Measurements from ENCODE around the gene MAST2. TPM values are rescaled to one million over a fixed set of nuclear protein-coding genes. Genes with fewer than 3 reads are reported as not detected.
"Not testable (repeated sequence)": the region's sequence is repeated elsewhere in the genome, so short reads cannot be mapped to it uniquely, and the experiment has no call there.

MAST2 gene
- total RNA-seq, 2 donors from 2014 or later, result 44.5 to 52.1 TPM

GRCh38 chr1:45957684-45958083 lies 154.3 kb downstream of the MAST2 start:
- Histone ChIP-seq H3K27ac (no peak overlapping the region), H3K4me3 (no peak overlapping the region), H3K9me3 (no peaks in the 10 kb centered on the region), H3K36me3 (peaks cover 17% of the 10 kb centered on the region), H3K4me1 (peaks cover 0 to 32% of the 10 kb centered on the region in 2 donors), H3K27me3 (no peaks in the 10 kb centered on the region)
- no peak for DNase-seq (ENCODE audit: low spot score)
- no peak for TF ChIP-seq CTCF (IDR thresholded peaks at IDR 0.05)

GRCh38 chr1:45958317-45958716 lies 154.9 kb downstream of the MAST2 start:
- no peak overlapping the region for H3K27ac ChIP-seq
- TF ChIP-seq CTCF (IDR thresholded peaks at IDR 0.05), result no peak
- peaks cover 17% of the 10 kb centered on the region for H3K36me3 ChIP-seq
- peaks cover 0 to 29% of the 10 kb centered on the region in 2 donors for H3K4me1 ChIP-seq
- no peak for DNase-seq (ENCODE audit: low spot score)
- H3K4me3 ChIP-seq, result no peak overlapping the region
- no peaks in the 10 kb centered on the region for H3K27me3 ChIP-seq
- H3K9me3 ChIP-seq, result no peaks in the 10 kb centered on the region

GRCh38 chr1:45960930-45961715 lies 157.7 kb downstream of the MAST2 start:
- no peak for TF ChIP-seq CTCF (IDR thresholded peaks at IDR 0.05)
- DNase-seq (ENCODE audit: low spot score), result no peak
- Histone ChIP-seq H3K27ac (peak overlapping the region; percentile 18 to 47), H3K27me3 (no peaks in the 10 kb centered on the region), H3K4me1 (peaks cover 0 to 15% of the 10 kb centered on the region in 2 donors), H3K9me3 (no peaks in the 10 kb centered on the region), H3K4me3 (no peak overlapping the region), H3K36me3 (peaks cover 17% of the 10 kb centered on the region)

- not testable (repeated sequence) for H3K27ac ChIP-seq
These were observed 158.5 kb downstream of the MAST2 start for GRCh38 chr1:45961936-45962335.

GRCh38 chr1:45968941-45969666 lies 165.7 kb downstream of the MAST2 start:
- Histone ChIP-seq H3K4me3 (no peak overlapping the region), H3K4me1 (peaks cover 0 to 7% of the 10 kb centered on the region in 2 donors), H3K27me3 (no peaks in the 10 kb centered on the region), H3K27ac (no peak overlapping the region), H3K36me3 (peaks cover 18% of the 10 kb centered on the region), H3K9me3 (no peaks in the 10 kb centered on the region)
- no peak for DNase-seq (ENCODE audit: low spot score)
- no peak for TF ChIP-seq CTCF (IDR thresholded peaks at IDR 0.05)

More at GRCh38 chr1:45961936-45962335, 158.5 kb downstream of the MAST2 start:
- H3K9me3 ChIP-seq; H3K4me3 ChIP-seq; DNase-seq (ENCODE audit: low spot score); H3K27me3 ChIP-seq: not testable (repeated sequence)
- peaks cover 17% of the 10 kb centered on the region for H3K36me3 ChIP-seq
- H3K4me1 ChIP-seq, result peaks cover 0 to 15% of the 10 kb centered on the region in 2 donors

GRCh38 chr1:45969866-45970265 lies 166.5 kb downstream of the MAST2 start:
- Histone ChIP-seq H3K27ac (peak overlapping the region in 1 of 2 donors; percentile 13), H3K4me3 (no peak overlapping the region), H3K4me1 (peaks cover 0 to 7% of the 10 kb centered on the region in 2 donors), H3K36me3 (peaks cover 18% of the 10 kb centered on the region), H3K9me3 (no peaks in the 10 kb centered on the region), H3K27me3 (no peaks in the 10 kb centered on the region)
- no peak for TF ChIP-seq CTCF (IDR thresholded peaks at IDR 0.05)
- no peak for DNase-seq (ENCODE audit: low spot score)

All from right atrium auricular region (tissue), 2 donors.